GM21381 (cell line): ENCODE results near the gene IGSF22.
A peak's percentile ranks its signal among the peaks of the same experiment; 100 is the strongest.

ENCODE experiments used
- ATAC-seq: cut with Tn5 transposase; IDR thresholded peaks from one replicate; pipeline ENCODE4 v1.9.1; 2021; ENCODE audit warnings: mild to moderate bottlenecking, moderate library complexity; ENCODE audit not compliant: unreplicated experiment

Gene IGSF22

DNA sequence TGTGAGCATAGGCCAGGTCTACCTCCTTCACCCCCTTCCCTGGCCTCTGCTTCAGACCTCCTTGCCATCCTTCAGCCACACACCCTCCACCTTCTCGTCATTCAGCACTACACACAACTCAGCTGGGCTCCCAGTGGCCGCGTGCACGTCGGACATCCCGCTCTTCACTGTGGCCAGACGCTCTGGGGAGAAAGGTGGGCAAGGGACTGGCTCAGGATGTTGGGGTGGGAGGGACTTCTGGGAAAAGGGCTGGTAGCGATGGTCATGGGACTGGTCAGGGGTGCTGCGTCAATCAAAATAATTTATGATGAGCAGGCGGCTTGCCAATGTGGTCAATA, 11.6 kb downstream of the IGSF22 start:
- no peak for ATAC-seq

DNA sequence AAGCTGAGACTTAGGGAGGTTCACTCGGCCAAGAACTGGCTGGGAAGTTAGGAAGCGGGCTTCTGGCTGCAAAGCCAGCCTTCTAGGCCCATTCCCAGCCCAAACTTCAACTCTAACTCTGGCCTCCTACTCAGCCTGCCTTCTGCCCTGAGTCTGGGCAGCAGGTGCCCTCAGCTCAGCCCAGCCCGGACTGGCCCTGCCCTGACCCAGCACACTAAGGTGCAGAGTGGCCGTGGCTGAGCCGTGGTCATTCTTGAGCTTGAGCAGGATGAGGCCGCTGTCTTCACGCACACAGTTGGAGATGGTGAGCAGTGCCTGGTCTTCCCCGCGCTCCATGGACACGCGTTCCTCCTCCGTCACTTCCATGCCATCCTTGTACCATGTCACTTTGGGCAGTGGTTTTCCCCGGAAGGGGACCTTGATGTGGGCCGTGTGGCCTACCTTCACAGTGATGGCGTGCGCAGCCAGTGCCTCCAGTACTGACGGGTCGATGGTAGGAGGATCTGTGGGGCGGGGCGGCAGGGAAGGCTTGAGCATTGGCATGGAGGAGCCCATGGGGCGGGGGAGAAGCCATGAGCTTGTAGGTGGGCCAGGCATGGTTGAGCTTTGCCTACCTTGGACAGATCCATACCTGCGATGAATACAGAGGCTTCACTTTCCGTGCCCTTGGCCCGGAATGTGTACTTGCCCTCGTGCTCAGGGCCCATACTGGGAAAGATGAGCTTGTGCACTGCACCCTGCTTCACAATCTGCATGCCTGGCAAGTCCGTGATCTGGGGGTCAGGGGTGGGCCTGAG, 12.1 kb downstream of the IGSF22 start:
- ATAC-seq = no peak

- no peak for ATAC-seq
Measured at GRCh38 chr11:18710545-18710944, 15.4 kb downstream of the IGSF22 start.

GRCh38 chr11:18709414-18709813, 16.6 kb downstream of the IGSF22 start:
- no peak for ATAC-seq

GRCh38 chr11:18707811-18708340, 18.1 kb downstream of the IGSF22 start:
- no peak for ATAC-seq

DNA sequence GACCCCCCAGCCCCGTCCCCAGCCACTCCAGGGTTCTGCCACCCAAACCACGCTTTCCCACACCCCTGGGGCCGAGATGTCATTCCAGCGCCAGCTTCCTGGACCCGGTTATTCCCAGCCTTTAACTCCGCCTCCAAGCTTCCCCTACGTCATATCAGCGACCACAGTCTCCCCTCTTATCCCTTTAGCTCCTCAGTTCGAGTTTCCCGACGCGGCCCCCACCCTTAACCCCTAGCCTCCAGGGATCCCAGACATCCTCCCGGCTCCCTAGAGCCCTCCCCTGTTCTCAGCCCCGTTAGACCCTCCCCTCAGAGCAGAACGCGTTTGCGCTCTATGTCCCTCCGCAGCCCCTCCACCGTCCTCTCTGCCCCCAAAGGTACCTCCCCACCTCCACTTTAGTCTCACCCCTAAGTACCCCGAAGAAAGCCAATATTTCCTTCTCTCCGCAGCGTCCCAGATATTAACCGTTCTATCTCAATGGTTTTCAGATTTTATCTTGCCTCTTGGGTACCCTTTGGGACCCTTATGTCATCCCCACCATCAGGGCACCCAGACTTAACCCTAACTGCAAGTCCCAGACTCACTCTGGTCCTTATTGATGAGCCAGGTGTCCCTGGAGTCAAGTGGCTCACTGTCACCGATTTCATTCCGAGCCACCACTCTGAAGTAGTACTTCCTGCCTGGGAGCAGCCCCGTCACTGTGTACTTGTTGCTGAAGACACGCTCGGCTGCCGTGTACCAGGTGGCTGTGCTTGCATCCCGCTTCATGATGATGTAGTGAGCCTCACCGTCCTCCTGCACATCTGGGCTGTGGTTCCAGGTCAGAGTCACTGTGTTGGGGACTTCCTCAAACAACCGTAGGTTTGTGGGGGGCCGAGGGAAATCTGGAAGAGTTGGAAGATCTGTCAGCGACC, 19.4 kb downstream of the IGSF22 start:
- ATAC-seq = no peak

DNA sequence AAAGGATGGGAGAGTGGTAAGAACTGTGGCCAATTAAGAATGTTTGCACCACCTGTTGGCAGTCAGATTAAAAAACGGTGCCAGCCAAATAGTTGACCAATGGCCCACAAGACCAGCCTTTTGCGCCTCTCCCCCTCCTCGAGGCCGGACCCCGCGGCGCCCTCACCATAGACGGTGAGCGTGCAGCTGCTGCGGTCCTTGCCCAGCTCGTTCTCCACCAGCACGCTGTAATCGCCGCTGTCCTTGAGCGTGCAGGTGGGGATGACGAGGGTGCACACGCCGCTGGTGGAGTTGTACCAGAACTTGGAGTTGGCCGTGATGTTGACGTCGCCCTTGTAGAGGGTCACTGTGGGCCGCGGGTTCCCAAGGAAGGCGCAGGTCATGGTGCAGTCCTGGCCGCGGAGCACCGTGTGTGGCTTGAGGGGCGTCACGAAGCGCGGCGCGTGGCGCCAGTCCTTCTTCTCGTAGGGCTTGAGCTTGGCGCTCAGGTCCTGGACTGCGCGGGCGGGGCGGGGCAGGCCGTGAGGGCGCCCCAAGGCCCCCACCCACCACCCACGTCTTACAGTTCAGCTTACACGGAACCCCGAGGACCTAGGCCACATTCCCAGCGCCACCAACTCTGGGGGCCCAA, 20.2 kb downstream of the IGSF22 start:
- ATAC-seq = no peak

DNA sequence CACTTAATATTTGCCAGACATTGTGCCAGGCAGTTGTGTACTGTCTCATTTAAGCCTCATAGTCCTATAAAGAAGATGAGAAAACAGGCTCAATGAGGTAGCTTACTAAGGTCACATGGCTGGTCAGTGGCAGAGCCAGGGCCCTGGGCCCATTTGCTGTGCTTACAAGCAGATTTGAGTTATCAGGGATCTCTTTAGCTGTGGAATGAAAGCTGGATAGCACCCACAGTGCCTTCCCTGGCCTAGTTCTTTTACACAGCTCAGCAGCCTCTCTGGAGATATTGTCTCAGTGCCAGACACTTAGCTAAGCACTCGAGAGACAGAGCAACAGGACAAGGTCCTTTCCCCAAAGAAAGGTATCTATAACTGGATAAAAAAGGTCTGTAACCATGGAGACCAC, 21.3 kb downstream of the IGSF22 start:
- no peak for ATAC-seq

- ATAC-seq = no peak
Measured at GRCh38 chr11:18704045-18704645, 21.8 kb downstream of the IGSF22 start.

DNA sequence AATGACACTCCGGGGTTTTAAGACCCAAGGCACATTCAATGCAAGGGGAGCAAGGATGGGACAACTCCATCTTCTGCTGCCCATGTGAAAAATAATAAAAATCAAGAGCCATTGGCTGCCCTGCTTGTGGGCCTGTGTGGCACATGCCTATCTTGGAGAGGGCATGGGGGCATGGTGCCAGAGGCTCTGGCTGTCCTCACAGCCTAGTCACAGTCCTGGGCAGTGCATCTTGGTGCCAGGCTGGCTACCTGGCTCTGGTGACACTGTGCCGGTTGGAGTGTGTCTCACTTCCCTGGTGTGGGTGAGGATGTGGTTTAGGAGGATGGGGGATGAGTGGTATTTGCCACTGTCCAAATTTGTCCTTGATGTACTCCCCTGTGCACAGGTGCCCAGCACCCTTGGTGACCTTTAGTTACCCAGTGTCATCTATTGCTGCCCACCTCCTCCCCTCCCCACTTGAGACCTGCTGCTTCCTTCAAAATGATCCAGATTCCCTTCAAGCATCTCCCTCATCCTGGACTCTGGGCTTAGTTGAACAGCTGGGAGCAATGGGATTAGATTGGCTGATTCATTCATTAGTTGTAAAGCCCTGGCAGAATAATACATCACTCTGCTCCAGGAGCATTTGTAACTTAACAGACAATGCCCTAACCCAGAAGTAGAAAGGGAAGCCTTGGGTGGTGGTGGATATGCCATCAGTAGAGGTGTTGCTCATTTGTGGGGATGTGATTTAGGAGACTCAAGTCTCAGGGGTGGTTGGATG, 22.8 kb downstream of the IGSF22 start:
- no peak for ATAC-seq

DNA sequence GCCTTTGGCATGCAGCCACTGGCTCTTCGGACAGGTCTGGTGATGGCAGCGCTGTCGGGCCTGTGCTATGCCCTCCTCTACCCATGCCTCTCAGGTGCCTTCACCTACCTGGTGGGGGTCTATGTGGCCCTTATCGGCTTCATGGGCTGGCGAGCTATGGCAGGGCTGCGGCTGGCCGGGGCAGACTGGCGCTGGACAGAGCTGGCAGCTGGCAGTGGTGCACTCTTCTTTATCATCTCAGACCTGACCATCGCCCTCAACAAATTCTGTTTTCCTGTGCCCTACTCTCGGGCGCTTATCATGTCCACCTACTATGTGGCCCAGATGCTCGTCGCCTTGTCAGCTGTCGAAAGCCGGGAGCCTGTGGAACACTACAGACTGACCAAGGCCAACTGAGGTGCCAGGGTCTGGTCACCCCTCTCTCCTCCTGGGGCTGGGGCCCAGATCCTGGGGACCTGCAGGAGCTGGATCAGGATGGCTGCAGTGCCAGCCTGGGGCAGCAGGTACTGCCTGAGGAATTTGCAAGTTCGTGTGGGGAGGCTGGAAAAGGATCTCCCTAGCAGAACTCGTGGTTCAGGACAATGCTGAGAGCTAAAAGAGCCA, 24.3 kb downstream of the IGSF22 start:
- no peak for ATAC-seq

GRCh38 chr11:18700872-18701271, 25.1 kb downstream of the IGSF22 start:
- ATAC-seq = no peak

DNA sequence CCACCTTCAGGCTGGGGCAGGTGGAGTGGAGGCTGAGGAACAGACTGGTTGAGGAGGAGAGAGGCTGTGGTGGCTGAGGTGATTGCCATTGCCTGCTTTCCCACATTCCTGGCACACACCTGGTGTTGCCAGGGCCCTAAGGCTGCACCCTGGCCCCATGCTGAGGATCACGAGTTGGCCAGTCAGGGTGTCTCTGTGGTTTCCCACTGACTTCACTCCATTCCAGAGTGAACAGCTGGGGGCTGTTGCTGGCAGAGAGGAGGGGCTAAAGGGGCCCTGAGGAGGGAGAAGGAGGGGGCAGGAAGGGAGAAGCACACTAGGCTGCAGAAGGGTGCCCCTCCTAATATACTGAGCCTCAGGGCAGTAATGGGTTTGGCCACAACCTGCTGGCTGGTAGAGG, 25.6 kb downstream of the IGSF22 start:
- no peak for ATAC-seq

DNA sequence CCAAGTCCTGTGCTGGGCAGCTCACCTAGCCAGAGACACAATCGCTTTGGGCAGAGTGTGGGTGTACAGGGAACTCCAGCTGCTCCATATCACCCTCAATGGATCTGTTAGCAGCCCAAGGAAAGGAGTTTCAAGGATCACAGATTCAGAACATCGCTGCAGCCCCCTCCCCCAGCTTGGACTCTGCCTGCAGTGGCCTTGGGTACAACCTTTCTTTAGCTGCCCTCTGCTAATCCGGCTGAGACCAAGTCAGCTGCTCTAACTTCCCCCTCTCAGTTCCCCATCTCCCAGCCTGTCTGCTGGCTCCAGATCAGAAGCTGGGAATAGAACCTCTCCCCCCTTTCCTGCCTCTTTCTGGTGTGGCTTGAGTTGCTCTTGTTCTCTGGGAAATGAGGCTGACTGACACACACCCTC, 26.1 kb downstream of the IGSF22 start:
- ATAC-seq = no peak

- ATAC-seq = no peak
Measured at GRCh38 chr11:18699269-18699596, 26.8 kb downstream of the IGSF22 start.

DNA sequence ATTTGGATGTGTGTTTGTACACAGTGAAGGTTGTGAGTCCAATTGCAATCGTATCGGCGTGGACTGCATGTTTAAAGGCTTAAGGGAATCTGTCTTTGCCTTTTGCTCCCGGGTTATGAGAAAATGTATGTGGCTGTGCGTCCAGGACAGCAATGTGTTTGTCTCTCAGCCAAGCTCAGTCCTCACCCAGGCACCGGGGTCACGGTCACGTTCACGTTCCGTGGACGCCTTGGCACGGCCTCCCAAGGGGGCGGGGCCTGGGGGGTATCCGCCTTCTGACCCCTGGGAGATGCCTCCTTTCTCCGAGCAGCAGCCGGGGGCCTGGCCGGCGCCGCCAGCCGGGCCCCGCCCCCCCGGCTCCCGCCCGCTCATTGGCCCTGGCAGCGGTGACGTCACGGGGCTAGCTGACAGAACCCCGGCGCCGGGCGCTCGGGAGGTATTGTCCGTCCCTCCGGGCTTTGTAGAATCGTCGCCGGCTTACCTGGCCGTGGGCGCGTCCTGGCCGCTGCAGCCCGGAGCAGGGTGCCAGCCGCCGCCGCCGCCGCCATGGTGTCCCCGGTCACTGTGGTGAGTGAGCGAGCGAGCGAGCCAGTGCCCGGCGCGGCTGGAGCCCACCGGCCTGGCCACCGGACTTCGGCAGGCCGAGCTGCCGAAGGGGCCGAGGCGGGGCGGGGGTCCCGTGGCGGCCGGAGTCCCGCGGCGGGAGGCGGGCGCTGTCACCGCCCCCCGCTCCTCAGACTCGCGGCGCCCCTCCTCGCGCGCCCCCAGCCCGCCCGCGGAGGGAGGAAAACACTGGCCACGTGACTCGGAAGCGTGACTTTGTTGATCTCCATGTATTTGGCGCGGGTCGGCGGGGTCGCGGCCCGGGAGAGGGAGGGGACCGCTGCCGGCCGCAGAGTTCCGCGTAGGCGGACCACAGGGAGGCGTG, 27.4 kb downstream of the IGSF22 start, which contains the start of gene TMEM86A:
TSS of gene TMEM86A (plus strand) at position 439 of the 928 bp plus-strand sequence. CDS start at position 547, 108 bp downstream.
- ATAC-seq = peak; percentile 95

DNA sequence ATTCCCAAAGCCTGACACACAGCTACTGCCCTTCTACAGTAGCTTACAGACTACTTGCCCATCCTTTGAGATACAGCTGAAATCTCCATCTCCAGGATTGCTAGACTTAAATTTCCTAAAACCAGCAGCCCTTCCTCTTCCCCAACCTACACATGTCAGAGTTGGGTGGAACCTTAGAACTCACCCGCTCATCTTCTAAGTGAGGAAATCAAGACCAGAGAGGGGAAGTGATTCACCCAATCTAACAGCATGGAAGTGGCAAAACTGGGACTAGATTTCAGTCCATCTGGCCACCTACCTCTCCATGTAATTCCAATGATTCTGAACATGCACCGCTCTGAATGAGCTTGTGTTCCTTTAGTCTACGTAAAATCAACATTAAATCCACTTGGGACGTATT, 28.4 kb downstream of the IGSF22 start:
- no peak for ATAC-seq

GRCh38 chr11:18696638-18697225, 29.3 kb downstream of the IGSF22 start:
- ATAC-seq = no peak
